ENCODE measurements around the gene CNKSR3. TPM values are rescaled to one million over a fixed set of nuclear protein-coding genes. Genes with fewer than 3 reads are reported as not detected.
A peak's percentile ranks its signal among the peaks of the same experiment; 100 is the strongest.
"Not testable (repeated sequence)": the region's sequence is repeated elsewhere in the genome, so short reads cannot be mapped to it uniquely, and the experiment has no call there.

CNKSR3 gene
- total and polyA plus RNA-seq, 8 donors: 1.2 to 40.0 (median 6.2) TPM

DNA sequence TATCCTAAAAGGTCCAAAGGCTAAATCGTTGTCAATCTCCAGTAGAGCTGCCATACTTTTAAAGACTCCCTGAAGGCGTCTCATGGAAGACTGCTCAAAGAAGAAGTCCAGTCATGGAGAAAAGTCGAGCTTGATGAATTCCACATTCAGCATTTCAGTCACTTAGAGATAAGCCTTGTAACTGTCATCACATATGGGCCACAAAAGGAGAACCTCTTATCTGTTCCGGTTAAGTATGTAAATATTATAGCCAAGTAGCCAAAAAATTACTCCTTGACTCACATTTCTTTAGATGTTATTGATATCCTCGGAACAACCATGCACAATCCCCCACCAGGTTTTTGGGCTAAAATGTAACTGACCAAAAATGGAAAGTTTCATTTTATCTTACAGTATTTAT lies 9.8 kb upstream of the CNKSR3 start:
- Histone ChIP-seq H3K27me3 (no peaks in the 10 kb centered on the region), H3K27ac (no peak overlapping the region), H3K9me3 (no peaks in the 10 kb centered on the region), H3K4me3 (no peak overlapping the region), H3K4me1 (no peaks in the 10 kb centered on the region), H3K36me3 (no peaks in the 10 kb centered on the region)
- intact Hi-C loops (cut with DNase I; ENCODE audit: low total_unique reads): no loop called here
- WGBS, 5 donors: 28 to 55% (median 38%) methylated on average over 5 of the region's 5 CpGs
- TF ChIP-seq, protein P1, sequence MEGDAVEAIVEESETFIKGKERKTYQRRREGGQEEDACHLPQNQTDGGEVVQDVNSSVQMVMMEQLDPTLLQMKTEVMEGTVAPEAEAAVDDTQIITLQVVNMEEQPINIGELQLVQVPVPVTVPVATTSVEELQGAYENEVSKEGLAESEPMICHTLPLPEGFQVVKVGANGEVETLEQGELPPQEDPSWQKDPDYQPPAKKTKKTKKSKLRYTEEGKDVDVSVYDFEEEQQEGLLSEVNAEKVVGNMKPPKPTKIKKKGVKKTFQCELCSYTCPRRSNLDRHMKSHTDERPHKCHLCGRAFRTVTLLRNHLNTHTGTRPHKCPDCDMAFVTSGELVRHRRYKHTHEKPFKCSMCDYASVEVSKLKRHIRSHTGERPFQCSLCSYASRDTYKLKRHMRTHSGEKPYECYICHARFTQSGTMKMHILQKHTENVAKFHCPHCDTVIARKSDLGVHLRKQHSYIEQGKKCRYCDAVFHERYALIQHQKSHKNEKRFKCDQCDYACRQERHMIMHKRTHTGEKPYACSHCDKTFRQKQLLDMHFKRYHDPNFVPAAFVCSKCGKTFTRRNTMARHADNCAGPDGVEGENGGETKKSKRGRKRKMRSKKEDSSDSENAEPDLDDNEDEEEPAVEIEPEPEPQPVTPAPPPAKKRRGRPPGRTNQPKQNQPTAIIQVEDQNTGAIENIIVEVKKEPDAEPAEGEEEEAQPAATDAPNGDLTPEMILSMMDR (IDR thresholded peaks at IDR 0.05): no peak
- TF ChIP-seq EP300 (IDR thresholded peaks at IDR 0.05) (no peak), POLR2A (IDR thresholded peaks at IDR 0.05) (no peak), POLR2AphosphoS5 (IDR thresholded peaks at IDR 0.05) (no peak)
- no peak for DNase-seq

DNA sequence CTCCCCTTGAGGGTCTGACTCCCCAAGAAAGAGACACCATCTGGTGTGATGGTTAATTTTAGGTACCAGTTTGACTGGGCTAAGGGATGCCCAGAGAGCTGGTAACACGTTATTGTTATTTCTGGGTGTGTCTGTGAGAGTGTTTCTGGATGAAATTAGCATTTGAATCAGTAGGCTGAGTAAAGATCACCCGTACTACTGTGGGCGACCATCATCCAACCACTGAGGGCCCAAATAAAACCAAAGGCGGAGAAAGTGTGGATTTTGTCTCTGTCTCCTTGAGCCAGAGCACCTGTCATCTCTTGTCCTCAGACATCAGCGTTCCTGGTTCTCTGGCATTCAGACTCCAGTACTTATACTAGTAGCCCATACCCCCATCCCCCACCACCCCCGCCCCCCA lies 7.9 kb upstream of the CNKSR3 start:
- intact Hi-C loops (cut with DNase I; ENCODE audit: low total_unique reads): no loop called here
- 70 to 93% (median 83%) methylated on average over 5 to 6 of the region's 6 CpGs for WGBS, 5 donors
- DNase-seq: no peak
- Histone ChIP-seq H3K4me3 (no peak overlapping the region), H3K27ac (no peak overlapping the region), H3K27me3 (no peaks in the 10 kb centered on the region), H3K4me1 (no peaks in the 10 kb centered on the region), H3K9me3 (no peaks in the 10 kb centered on the region), H3K36me3 (no peaks in the 10 kb centered on the region)
- TF ChIP-seq EP300 (IDR thresholded peaks at IDR 0.05) (no peak), POLR2A (IDR thresholded peaks at IDR 0.05) (no peak), POLR2AphosphoS5 (IDR thresholded peaks at IDR 0.05) (no peak)
- TF ChIP-seq, protein P1 (IDR thresholded peaks at IDR 0.05): no peak

DNA sequence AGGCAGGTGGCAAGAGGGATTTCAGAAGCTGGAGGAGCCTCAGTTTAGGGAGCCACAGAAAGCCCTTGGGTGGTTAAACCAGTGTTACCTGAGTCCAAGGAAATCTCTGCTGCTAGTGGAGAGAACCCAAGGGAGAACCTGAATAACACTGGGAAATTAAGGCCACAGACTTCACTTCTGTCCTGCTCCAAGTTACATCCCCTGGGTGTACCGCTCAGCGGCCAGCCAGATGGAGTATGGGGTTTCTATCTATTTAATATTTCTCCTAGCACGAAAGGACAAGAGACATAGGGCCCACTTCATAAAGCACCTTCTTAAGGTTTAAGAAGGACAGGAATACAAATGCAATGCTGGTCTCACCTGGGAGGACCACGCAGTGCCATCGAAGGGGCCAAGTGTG lies 5.8 kb upstream of the CNKSR3 start:
- no peaks in the 10 kb centered on the region for H3K27me3 ChIP-seq
- no peak for DNase-seq
- H3K36me3 ChIP-seq: no peaks in the 10 kb centered on the region
- WGBS, 5 donors: 80 to 97% (median 89%) methylated on average over 5 of the region's 5 CpGs
- peaks cover 9 to 17% (median 12%) of the 10 kb centered on the region in 4 donors for H3K4me1 ChIP-seq
- TF ChIP-seq POLR2AphosphoS5 (IDR thresholded peaks at IDR 0.05) (no peak), POLR2A (IDR thresholded peaks at IDR 0.05) (no peak), EP300 (IDR thresholded peaks at IDR 0.05) (no peak)
- TF ChIP-seq, protein P1 (IDR thresholded peaks at IDR 0.05): no peak
- H3K4me3 ChIP-seq: peak overlapping the region in 3 of 4 donors; percentile 7 to 24 (median 11)
- peak overlapping the region in 4 of 5 donors; percentile 14 to 48 (median 44) for H3K27ac ChIP-seq
- intact Hi-C loops (cut with DNase I; ENCODE audit: low total_unique reads): no loop called here
- no peaks in the 10 kb centered on the region for H3K9me3 ChIP-seq

DNA sequence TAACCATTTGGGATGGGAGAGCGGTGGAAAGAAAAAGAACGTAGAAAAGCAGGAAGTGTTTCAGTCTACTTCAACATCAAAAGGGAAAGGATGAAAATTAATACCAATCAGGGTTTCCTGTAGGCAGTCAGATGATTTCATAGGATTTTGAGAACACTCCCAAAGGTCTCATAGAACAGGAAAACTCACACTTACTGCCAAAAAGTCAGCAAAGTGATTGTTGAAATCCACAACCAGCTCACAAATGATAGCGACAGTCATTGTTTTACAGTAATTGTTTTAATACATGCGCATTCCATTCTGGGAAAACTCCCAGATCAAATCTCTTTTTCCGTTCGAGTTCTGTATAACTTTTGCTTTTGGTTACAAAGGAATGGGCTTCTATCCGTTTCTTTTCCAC lies 5.3 kb upstream of the CNKSR3 start:
- H3K27me3 ChIP-seq: peaks cover 0 to 2% (median 0%) of the 10 kb centered on the region in 3 donors
- H3K9me3 ChIP-seq: no peaks in the 10 kb centered on the region
- peak overlapping the region in 4 of 5 donors; percentile 14 to 48 (median 44) for H3K27ac ChIP-seq
- TF ChIP-seq POLR2A (IDR thresholded peaks at IDR 0.05) (no peak), EP300 (IDR thresholded peaks at IDR 0.05) (no peak), POLR2AphosphoS5 (IDR thresholded peaks at IDR 0.05) (no peak)
- TF ChIP-seq, protein P1 (IDR thresholded peaks at IDR 0.05): no peak
- intact Hi-C loops (cut with DNase I; ENCODE audit: low total_unique reads): no loop called here
- 28 to 41% (median 32%) methylated on average over 7 of the region's 7 CpGs for WGBS, 5 donors
- DNase-seq: no peak
- no peaks in the 10 kb centered on the region for H3K36me3 ChIP-seq
- peaks cover 13 to 22% (median 16%) of the 10 kb centered on the region in 4 donors for H3K4me1 ChIP-seq
- H3K4me3 ChIP-seq: peak overlapping the region in 3 of 4 donors; percentile 7 to 24 (median 11)

DNA sequence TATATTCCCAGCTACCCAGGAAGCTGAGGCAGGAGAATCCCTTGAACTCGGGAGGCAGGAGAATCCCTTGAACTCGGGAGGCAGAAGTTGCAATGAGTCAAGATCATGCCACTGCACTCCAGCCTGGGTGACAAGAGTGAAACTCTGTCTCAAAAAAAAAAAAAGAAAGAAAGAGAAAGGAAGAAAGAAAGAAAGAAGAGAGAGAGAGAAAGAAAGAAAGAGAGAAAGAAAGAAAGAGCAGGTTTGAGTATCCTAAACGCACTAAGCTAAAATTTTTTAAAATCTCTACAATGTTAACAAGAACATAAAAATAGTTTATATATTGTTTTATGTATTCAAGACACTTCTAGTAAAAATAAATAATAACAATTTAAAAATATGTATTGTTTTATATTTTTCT lies 4.6 kb upstream of the CNKSR3 start:
- Histone ChIP-seq H3K27ac (peak overlapping the region in 1 of 5 donors; percentile 40), H3K4me1 (peaks cover 15 to 25% (median 20%) of the 10 kb centered on the region in 4 donors)
- H3K4me3 ChIP-seq; intact Hi-C loops (cut with DNase I; ENCODE audit: low total_unique reads); H3K36me3 ChIP-seq; H3K9me3 ChIP-seq; DNase-seq; H3K27me3 ChIP-seq: not testable (repeated sequence)
- 90 to 95% (median 93%) methylated on average over 3 of the region's 3 CpGs for WGBS, 5 donors
